Testis (tissue), 3 donors: ENCODE data around the gene DNAJC17. TPM values are rescaled to one million over a fixed set of nuclear protein-coding genes. Genes with fewer than 3 reads are reported as not detected.

Experiments
- DNase-seq: peaks from one replicate; pipeline ENCODE4 v3.0.0-alpha.2; 2019
- H3K27ac ChIP-seq, 2 donors: fragments of 200-600 bp; sonication (generic); one replicate each; pipeline ENCODE4 v1.5.1; 2019
- H3K27me3 ChIP-seq: fragments of 200-600 bp; sonication (generic); one replicate; pipeline ENCODE4 v1.5.1; 2019
- H3K36me3 ChIP-seq: fragments of 200-600 bp; sonication (generic); one replicate; pipeline ENCODE4 v1.5.1; 2017; ENCODE audit warnings: low read depth; ENCODE audit errors: missing control alignments
- H3K4me1 ChIP-seq: fragments of 200-600 bp; sonication (generic); one replicate; pipeline ENCODE4 v1.5.1; 2019
- H3K4me3 ChIP-seq, 2 donors: fragments of 200-600 bp; sonication (generic); one replicate each; pipeline ENCODE4 v1.5.1; 2017 to 2019
- H3K9me3 ChIP-seq: fragments of 200-600 bp; sonication (generic); one replicate; pipeline ENCODE4 v1.5.1; 2017
- POLR2A ChIP-seq: fragments of 450-650 bp; IDR thresholded peaks from one replicate; pipeline ENCODE4 v1.6.1; 2017; ENCODE audit warnings: antibody characterized with exemption, mild to moderate bottlenecking, moderate library complexity
- WGBS, 2 donors: methylation state at CpG; one replicate each; pipeline ENCODE4 v1.1.5; 2018; 5-methylcytosine and 5-hydroxymethylcytosine counted together
- intact Hi-C: fragments of 100-400 bp; cut with DNase I; formaldehyde crosslinking; loops from one replicate; pipeline ENCODE4 v1.15.1; 2023; ENCODE audit warnings: low total_unique reads
- polyA plus RNA-seq: library from polyadenylated mRNA; stranded (reverse); fragments of 350-450 nt; fragmentation: Illumina TruSeq; extraction: RNeasy Lipid Tissue Mini Kit (QIAGEN cat#74804); gene quantifications from one replicate; pipeline ENCODE4 v1.2.3, GENCODE V29; 2014; ENCODE audit warnings: low read depth, low replicate concordance; ENCODE audit not compliant: insufficient read depth
- total RNA-seq, 2 donors: library from RNA; depleted of rRNA; stranded (reverse); fragments of >200 nt; gene quantifications; one replicate each; pipeline ENCODE4 v1.2.3, GENCODE V29; 2016
- TF ChIP-seq, protein P1 (sequence below), 3 experiments: fragments of 450-650 bp in 2 of 3; fragments of 200-600 bp in 1 of 3; sonication (generic) in 1 of 3; IDR thresholded peaks; one replicate each; pipeline ENCODE4 v1.5.1; 2016 to 2019; ENCODE audit warnings: antibody characterized with exemption in 3 of 3, mild to moderate bottlenecking in 2 of 3, moderate library complexity in 1 of 3

Gene DNAJC17
- total and polyA plus RNA-seq, 3 donors from 2014 or later, result 11.1 to 22.6 (median 21.6) TPM

GRCh38 chr15:40821195-40821594 is 13.9 kb upstream of the DNAJC17 start:
- Histone ChIP-seq H3K27ac (no peak overlapping the region), H3K36me3 (no peaks in the 10 kb centered on the region), H3K27me3 (no peaks in the 10 kb centered on the region), H3K4me3 (no peak overlapping the region), H3K9me3 (no peaks in the 10 kb centered on the region), H3K4me1 (no peaks in the 10 kb centered on the region)
- no peak for TF ChIP-seq POLR2A
- 78 to 84% methylated on average over 2 of the region's 2 CpGs for WGBS, 2 donors
- DNase-seq, result no peak
- intact Hi-C loops, result no loop called here

- DNase-seq, result no peak
- Histone ChIP-seq H3K4me3 (no peak overlapping the region), H3K27me3 (no peaks in the 10 kb centered on the region), H3K27ac (no peak overlapping the region), H3K36me3 (no peaks in the 10 kb centered on the region), H3K9me3 (no peaks in the 10 kb centered on the region), H3K4me1 (peaks cover 7% of the 10 kb centered on the region)
- WGBS, 2 donors, result 77 to 84% methylated on average over 7 of the region's 7 CpGs
- intact Hi-C loops, result no loop called here
- TF ChIP-seq, protein P1, sequence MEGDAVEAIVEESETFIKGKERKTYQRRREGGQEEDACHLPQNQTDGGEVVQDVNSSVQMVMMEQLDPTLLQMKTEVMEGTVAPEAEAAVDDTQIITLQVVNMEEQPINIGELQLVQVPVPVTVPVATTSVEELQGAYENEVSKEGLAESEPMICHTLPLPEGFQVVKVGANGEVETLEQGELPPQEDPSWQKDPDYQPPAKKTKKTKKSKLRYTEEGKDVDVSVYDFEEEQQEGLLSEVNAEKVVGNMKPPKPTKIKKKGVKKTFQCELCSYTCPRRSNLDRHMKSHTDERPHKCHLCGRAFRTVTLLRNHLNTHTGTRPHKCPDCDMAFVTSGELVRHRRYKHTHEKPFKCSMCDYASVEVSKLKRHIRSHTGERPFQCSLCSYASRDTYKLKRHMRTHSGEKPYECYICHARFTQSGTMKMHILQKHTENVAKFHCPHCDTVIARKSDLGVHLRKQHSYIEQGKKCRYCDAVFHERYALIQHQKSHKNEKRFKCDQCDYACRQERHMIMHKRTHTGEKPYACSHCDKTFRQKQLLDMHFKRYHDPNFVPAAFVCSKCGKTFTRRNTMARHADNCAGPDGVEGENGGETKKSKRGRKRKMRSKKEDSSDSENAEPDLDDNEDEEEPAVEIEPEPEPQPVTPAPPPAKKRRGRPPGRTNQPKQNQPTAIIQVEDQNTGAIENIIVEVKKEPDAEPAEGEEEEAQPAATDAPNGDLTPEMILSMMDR (IDR thresholded peaks at IDR 0.05), result no peak
- TF ChIP-seq POLR2A, result no peak
These were observed 11.8 kb upstream of the DNAJC17 start for GRCh38 chr15:40819048-40819447.

DNA sequence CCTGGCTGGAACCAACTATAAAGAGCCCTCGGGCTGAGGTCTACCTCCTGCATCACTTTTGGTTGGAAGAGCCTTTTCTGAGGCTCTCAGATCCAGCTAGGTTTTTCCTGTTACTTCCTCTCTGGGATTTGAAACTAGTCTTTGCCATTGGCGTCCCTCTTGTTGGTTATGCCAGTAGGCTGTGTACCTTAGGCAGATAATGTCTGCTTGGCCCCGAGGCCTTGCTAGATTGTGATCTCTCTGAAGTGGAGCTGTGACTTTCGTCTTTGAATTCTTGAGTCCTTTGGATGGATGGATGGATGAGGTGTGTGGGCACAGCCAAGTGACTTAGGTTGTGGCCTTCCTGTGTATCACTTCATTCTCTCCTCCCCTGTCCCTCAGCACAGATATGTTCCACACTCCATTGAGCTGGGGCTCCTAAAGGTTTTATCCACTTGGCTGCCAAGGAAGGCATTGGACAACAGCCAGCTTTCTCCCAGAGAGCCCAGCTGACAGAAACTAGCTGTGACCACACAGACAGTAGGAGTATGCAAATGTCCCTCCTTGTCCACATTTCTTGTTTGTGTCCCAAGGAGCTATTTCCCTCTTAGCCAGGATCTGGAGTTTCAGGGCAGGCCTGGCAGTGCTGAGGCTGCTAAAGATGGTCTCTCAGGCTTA is 7.9 kb upstream of the DNAJC17 start:
- peak overlapping the region; percentile 32 to 59 for H3K27ac ChIP-seq
- WGBS, 2 donors, result 64 to 71% methylated on average over 4 of the region's 4 CpGs
- no peaks in the 10 kb centered on the region for H3K9me3 ChIP-seq
- intact Hi-C loops, result no loop called here
- H3K27me3 ChIP-seq, result no peaks in the 10 kb centered on the region
- no peaks in the 10 kb centered on the region for H3K36me3 ChIP-seq
- peaks cover 7% of the 10 kb centered on the region for H3K4me1 ChIP-seq
- DNase-seq, result peak; percentile 89
- TF ChIP-seq POLR2A, result no peak
- TF ChIP-seq, protein P1 (IDR thresholded peaks at IDR 0.05), result no peak
- no peak overlapping the region for H3K4me3 ChIP-seq

DNA sequence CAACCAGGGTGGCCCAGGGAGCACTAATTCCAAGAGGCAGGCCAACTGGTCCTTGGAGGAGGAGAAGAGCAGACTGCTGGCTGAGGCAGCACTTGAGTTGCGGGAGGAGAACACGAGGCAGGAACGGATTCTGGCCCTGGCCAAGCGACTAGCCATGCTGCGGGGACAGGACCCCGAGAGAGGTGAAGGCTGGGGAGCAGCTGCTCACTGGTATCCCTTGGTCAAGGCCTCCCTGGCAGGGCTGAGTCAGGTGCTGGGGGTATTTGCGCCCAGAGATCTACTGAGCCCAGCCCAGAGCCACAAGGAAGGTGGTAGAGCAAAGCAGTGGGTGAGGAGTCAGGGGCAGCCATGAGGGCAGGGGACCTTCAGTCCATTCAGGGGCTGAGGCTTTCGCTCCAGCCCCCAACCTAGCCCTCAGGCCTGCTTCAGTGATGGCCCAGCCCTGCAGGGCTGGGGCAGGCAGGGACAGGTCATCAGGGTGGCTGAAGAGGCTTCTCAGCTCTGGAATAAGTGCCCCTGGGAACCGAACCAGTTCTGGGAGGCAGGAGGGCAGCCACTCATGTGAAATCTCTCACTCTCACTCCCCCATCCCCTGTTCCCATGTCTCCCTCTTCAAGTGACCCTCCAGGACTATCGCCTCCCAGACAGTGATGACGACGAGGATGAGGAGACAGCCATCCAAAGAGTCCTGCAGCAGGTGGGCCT is 5.6 kb upstream of the DNAJC17 start:
- Histone ChIP-seq H3K4me1 (peaks cover 13% of the 10 kb centered on the region), H3K4me3 (no peak overlapping the region), H3K27ac (no peak overlapping the region), H3K36me3 (no peaks in the 10 kb centered on the region), H3K9me3 (no peaks in the 10 kb centered on the region), H3K27me3 (no peaks in the 10 kb centered on the region)
- TF ChIP-seq POLR2A, result no peak
- TF ChIP-seq, protein P1 (IDR thresholded peaks at IDR 0.05), result no peak
- intact Hi-C loops, result no loop called here
- DNase-seq, result no peak
- 92 to 94% methylated on average over 9 to 12 of the region's 12 CpGs for WGBS, 2 donors

DNA sequence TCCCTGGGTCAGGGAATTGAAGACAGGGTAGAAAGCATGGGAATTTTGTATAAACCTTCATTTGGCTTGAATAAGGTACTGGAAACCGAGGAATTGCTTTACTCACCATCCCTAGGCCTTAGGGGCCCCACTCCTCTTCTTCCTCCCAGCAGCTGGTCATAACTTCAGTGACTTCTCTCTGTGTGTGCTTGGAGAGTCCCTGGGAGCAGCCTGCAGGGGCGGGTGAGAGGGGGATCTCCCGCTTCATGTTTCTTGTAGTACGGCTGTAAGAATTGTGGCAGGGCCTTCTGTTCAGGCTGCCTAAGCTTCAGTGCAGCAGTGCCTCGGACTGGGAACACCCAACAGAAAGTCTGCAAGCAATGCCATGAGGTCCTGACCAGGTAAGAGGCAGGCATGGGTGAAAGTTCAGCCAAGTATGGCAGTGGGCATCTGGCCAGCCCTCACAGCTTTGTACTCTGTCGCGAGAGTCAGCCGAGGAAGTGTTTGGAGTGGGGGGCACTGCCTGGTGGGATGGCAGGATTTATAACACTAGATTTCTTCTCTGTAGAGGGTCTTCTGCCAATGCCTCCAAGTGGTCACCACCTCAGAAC is 1.7 kb upstream of the DNAJC17 start:
- no peaks in the 10 kb centered on the region for H3K36me3 ChIP-seq
- TF ChIP-seq POLR2A, result no peak
- TF ChIP-seq, protein P1 (IDR thresholded peaks at IDR 0.05), result no peak
- intact Hi-C loops, result no loop called here
- no peaks in the 10 kb centered on the region for H3K9me3 ChIP-seq
- WGBS, 2 donors, result 73 to 83% methylated on average over 5 to 8 of the region's 8 CpGs
- H3K27ac ChIP-seq, result no peak overlapping the region
- no peak overlapping the region for H3K4me3 ChIP-seq
- H3K4me1 ChIP-seq, result peaks cover 9% of the 10 kb centered on the region
- DNase-seq, result no peak
- H3K27me3 ChIP-seq, result no peaks in the 10 kb centered on the region
